ENCODE measurements around the gene ACAN.

The ACAN gene

GRCh38 chr15:88839961-88840360 lies 36.7 kb downstream of the ACAN start:
- in situ Hi-C loops (cut with MboI; ENCODE audit: low pct_unique_long_range_greater_than_20kb, low sequenced_read_pairs, unreplicated experiment): loop anchor here (25.0 kb wide), 1 partner anchor 353 kb away; no protein-coding TSS in a partner anchor
- no peak for DNase-seq (ENCODE audit: low spot score)
- no peak for TF ChIP-seq CTCF (IDR thresholded peaks at IDR 0.05; ENCODE audit: extremely low read depth, insufficient read depth, missing control alignments)

GRCh38 chr15:88841236-88841635 lies 38.0 kb downstream of the ACAN start:
- no peak for TF ChIP-seq CTCF (IDR thresholded peaks at IDR 0.05; ENCODE audit: extremely low read depth, insufficient read depth, missing control alignments)
- in situ Hi-C loops (cut with MboI; ENCODE audit: low pct_unique_long_range_greater_than_20kb, low sequenced_read_pairs, unreplicated experiment): loop anchor here (25.0 kb wide), 1 partner anchor 354 kb away; no protein-coding TSS in a partner anchor
- no peak for DNase-seq (ENCODE audit: low spot score)

GRCh38 chr15:88842156-88842555 lies 38.9 kb downstream of the ACAN start:
- in situ Hi-C loops (cut with MboI; ENCODE audit: low pct_unique_long_range_greater_than_20kb, low sequenced_read_pairs, unreplicated experiment): loop anchor here (25.0 kb wide), 1 partner anchor 355 kb away; no protein-coding TSS in a partner anchor
- TF ChIP-seq CTCF (IDR thresholded peaks at IDR 0.05; ENCODE audit: extremely low read depth, insufficient read depth, missing control alignments): no peak
- DNase-seq (ENCODE audit: low spot score): no peak

- no peak for TF ChIP-seq CTCF (IDR thresholded peaks at IDR 0.05; ENCODE audit: extremely low read depth, insufficient read depth, missing control alignments)
- DNase-seq (ENCODE audit: low spot score): no peak
- in situ Hi-C loops (cut with MboI; ENCODE audit: low pct_unique_long_range_greater_than_20kb, low sequenced_read_pairs, unreplicated experiment): loop anchor here (25.0 kb wide), 1 partner anchor 356 kb away; no protein-coding TSS in a partner anchor
Measured at GRCh38 chr15:88843334-88843733, 40.1 kb downstream of the ACAN start.

GRCh38 chr15:88844749-88845386 lies 41.6 kb downstream of the ACAN start:
- in situ Hi-C loops (cut with MboI; ENCODE audit: low pct_unique_long_range_greater_than_20kb, low sequenced_read_pairs, unreplicated experiment): loop anchor here (25.0 kb wide), 1 partner anchor 358 kb away; no protein-coding TSS in a partner anchor
- no peak for DNase-seq (ENCODE audit: low spot score)

GRCh38 chr15:88845616-88846015 lies 42.4 kb downstream of the ACAN start:
- in situ Hi-C loops (cut with MboI; ENCODE audit: low pct_unique_long_range_greater_than_20kb, low sequenced_read_pairs, unreplicated experiment): loop anchor here (25.0 kb wide), 1 partner anchor 358 kb away; no protein-coding TSS in a partner anchor
- no peak for DNase-seq (ENCODE audit: low spot score)
- no peak for TF ChIP-seq CTCF (IDR thresholded peaks at IDR 0.05; ENCODE audit: extremely low read depth, insufficient read depth, missing control alignments)

More at GRCh38 chr15:88844749-88845386, 41.6 kb downstream of the ACAN start:
- TF ChIP-seq CTCF (IDR thresholded peaks at IDR 0.05; ENCODE audit: extremely low read depth, insufficient read depth, missing control alignments): no peak

All from GM13977 (cell line).